ENCODE measurements around the gene FSCN2.

- no peak for TF ChIP-seq CTCF (IDR thresholded peaks at IDR 0.05)
- TF ChIP-seq POLR2AphosphoS5 (IDR thresholded peaks at IDR 0.05): no peak
- TF ChIP-seq POLR2A (IDR thresholded peaks at IDR 0.05): no peak
Measured at GRCh38 chr17:81517009-81517338, 11.2 kb upstream of the FSCN2 start.

Measured in breast epithelium (tissue), 3 donors.